Activated naive CD4-positive, alpha-beta T cell treated with anti-CD3 and anti-CD28 coated beads, Interleukin-2, amount 50 U/mL, for 16 hours (primary cell): Measurements from ENCODE around the gene NRAP.
"Not testable (repeated sequence)": the region's sequence is repeated elsewhere in the genome, so short reads cannot be mapped to it uniquely, and the experiment has no call there.

ENCODE experiments used
- DNase-seq: peaks from one replicate; pipeline ENCODE4 v3.0.0-alpha.2; 2020

The NRAP gene

GRCh38 chr10:113681533-113682470 is 18.0 kb upstream of the NRAP start:
- no peak for DNase-seq

- DNase-seq: peak; percentile 19
Measured at GRCh38 chr10:113680190-113681111, 16.6 kb upstream of the NRAP start.

- peak; percentile 82 for DNase-seq
Measured at GRCh38 chr10:113679463-113680189, 15.8 kb upstream of the NRAP start, which contains the start of gene CASP7. TSS of gene CASP7 (plus strand) at chr10:113679912. CDS start at chr10:113697494, 17,582 bp downstream.

DNA sequence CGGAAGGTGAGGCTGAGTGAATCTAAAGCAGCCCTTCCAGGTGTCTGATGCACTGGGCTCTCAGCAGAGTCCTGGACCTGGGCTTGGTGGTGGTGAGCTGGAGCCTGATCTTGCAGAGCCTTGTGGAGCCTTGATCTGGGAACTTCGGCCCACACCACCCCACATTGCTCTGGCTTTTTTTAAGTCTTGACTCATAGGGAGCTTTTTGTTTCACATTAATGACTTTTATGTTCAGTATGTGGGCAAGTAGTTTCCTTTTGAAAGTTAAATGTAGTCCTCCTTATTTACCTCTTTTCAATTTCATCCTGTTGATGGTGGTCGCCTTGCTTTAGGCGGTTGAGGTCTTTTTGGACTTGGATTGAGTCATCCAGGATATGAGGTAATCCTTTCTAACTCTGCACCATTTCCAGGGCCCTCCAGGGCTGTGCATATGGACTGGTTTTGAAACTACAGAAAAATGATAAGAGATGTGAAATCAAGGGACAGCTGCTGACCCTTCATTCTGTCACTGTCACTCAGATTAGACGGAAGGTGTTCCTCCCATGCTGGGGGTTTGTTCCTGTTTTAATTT is 2.9 kb upstream of the NRAP start:
- DNase-seq: no peak

DNA sequence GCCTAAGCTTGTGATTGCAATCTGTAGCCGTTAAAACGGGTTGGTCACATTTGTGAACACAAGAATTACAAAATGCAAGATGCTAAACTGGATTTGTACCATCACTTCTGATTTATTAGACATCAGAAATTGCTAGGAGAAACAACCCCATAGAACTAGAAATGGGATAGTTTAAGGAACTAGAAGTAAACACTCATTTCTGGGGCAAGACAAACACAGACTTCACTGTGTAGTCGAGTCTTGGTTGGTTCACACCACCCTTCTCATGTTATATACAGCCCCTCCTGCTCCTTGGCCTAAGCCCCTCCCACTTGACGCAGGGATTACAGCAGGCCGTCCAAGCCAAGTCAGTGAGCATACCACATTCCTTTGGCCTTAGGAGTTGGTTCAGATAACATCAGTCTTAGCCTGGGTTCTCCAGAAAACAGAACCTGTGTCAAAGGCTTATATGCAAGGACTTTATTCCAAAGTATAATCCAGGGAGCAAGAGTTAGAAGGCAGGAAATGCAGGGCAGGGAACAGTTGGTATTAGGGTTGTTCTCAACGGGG is 2.0 kb upstream of the NRAP start:
- DNase-seq: no peak

DNA sequence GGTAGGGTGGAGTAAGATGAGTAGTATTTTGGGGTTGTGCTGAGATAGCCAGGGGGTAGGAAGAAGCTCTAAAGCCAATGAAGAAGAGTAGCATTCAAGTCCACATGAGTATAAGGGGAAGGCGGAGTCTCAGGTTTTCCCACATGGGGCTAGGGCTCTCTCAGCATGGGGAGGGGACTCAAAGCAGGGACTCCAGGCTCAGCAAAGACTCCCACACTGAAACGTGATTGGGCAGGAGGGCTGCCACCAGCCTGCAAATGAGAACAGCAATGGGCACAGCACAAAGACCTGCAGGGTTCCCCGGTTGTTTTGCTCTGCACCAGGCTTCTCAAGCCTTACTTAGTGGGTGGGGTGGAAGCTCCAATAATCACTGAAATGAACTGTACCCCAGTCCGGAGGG is 1.5 kb upstream of the NRAP start:
- DNase-seq: no peak

DNA sequence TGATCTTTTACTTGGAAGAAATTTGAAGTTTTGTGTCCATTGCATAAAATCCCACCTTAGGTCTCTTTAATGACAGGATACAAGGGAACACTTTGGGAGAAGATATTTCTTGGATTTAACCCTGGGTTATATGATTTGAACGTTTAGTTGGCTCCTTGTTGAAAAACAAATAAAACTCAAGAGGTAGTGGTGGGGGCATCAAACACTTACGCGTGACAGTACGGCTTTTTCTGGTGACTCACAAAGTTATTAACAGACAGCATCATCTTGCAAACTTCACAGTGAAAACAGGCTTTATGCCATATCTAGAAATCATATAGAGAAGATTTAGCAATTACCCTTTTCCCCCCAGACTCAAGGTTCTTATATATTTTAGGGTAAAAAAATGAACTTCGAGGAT is 699 bp downstream of the NRAP start:
- no peak for DNase-seq

DNA sequence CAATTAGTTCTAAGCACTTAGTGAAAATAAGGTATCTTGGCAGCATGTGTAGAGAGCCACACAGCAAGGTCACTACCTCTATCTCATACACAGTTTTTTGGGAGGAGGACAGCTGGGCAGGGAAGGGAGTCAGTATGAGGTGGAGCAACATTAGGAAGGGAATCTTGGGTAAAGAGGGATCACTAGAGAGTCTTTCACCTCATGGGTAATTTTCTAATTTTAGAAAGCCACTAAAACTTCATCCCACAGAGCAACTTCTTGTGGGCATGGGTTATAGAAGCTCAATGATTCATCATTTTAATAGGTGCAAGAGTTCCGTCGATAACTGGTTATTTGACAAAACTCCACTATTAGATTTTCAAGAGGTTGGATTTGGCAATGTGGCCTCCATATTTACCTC is 2.5 kb downstream of the NRAP start:
- no peak for DNase-seq

- no peak for DNase-seq
Measured at GRCh38 chr10:113657544-113657943, 6.3 kb downstream of the NRAP start.

DNA sequence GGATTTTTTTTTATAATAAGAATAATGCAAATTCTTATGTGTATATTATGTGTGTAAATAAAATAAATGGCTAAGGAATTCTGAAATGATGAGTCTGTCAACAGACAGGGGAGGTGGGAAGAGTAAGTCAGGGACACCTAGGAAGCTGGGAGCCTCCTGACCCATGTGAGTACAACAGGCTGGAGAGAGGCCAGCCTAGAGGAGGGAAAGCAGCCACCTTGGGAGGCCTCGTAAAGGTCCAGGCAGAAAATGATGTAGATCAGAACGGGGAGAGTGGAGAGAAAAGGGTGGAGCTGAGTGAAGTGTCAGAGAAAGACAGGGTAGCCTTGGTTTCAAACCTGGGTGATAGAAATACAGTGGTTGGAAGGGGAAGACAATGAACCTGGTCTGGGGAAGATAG is 6.9 kb downstream of the NRAP start:
- no peak for DNase-seq

- not testable (repeated sequence) for DNase-seq
Measured at GRCh38 chr10:113652456-113652855, 11.4 kb downstream of the NRAP start.

- DNase-seq: no peak
Measured at GRCh38 chr10:113651898-113652297, 11.9 kb downstream of the NRAP start.

DNA sequence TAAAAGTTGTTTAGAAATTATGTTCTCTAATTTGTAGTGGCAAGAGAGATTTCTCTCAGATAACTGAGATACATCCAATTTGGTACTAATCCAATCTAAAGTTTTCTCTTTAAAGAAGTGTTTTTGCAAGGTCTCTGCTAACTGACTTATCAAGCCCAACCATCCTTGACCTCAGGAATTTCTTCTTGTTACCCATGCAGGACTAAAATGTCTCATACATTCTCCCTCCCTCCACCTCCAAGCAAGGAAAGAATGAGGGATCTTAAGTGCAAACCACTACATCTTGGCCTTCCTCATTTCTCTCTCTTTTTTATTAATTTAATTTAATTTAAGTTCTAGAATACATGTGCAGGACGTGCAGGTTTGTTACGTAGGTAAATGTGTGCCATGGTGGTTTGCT is 12.8 kb downstream of the NRAP start:
- no peak for DNase-seq

DNA sequence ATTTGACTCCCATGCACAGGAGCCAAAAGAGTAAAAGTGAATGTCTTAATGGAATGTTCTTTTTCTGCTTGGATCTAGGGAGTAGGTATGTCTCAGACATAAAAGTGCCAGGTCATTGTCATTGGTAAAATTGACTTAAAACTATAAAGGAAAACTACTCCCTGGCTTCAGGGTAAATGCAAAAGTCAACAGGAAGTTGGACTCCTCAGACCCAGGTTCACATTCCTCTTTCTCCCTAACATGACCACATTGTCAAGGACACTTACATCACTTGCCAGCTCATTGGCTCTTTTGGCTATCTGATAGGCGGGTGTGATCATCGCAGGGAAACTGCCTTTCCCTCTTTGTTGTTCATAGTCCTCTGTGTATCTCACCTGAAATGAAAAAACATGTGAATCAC is 13.7 kb downstream of the NRAP start:
- DNase-seq: no peak

GRCh38 chr10:113648478-113648877 is 15.4 kb downstream of the NRAP start:
- no peak for DNase-seq

DNA sequence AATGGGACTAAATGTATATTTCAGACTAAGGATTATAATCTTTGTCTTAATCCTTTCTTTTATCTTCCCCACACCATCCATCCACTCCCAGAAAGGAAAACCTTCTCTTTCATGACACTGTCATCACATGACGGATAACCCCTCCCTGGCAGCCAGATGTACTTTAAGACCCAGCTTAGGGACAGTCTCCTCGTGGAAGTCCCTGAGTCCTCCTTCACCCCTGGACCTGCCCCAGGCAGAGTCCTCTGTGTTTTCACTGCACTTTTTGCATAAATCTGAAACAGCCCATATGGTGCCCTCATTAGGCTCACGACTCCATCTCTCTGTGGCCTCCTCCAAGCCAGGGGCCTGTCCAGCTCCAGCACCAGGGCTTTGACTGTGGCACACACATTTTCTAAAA is 16.0 kb downstream of the NRAP start:
- no peak for DNase-seq

DNA sequence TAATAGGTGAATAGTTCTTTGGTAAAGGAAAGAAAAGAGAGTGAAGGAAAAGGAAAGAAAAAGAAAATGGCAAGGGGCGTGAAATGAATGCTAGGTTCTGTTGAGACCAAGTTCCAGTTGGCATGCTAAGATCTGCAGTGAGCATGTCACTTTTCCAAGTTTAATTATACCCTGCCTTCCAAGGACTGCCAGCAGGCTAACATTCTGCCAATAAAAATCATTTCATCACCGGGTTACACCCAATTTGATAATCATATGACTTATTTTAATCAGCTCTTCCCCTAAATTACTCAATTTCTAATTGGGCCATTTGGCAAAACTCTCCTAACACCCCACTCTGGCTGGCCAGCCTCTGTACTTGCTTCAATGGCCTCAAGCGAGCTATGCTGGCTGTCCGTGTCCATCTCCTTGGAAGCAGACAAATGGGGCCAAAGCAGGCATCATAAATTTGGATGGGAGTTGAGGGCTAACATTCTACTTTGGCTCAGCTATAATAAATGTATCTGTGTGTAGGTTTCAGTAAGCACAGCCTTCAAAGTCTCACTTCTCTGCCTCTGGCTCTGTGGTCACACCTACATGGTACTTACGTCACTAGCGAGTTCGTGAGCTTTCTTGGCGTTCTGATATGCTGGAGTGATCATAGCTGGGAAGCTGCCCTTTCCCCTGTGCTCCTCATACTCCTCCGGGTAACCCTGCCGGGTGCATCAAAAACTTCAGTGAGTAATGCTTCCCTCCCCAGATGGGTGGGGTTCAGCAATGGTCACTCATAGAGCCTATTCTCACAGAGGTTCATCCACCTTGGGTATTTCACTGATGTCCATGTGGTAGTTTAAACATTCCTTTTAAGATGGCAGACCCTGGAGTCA is 17.3 kb downstream of the NRAP start:
- DNase-seq: no peak

DNA sequence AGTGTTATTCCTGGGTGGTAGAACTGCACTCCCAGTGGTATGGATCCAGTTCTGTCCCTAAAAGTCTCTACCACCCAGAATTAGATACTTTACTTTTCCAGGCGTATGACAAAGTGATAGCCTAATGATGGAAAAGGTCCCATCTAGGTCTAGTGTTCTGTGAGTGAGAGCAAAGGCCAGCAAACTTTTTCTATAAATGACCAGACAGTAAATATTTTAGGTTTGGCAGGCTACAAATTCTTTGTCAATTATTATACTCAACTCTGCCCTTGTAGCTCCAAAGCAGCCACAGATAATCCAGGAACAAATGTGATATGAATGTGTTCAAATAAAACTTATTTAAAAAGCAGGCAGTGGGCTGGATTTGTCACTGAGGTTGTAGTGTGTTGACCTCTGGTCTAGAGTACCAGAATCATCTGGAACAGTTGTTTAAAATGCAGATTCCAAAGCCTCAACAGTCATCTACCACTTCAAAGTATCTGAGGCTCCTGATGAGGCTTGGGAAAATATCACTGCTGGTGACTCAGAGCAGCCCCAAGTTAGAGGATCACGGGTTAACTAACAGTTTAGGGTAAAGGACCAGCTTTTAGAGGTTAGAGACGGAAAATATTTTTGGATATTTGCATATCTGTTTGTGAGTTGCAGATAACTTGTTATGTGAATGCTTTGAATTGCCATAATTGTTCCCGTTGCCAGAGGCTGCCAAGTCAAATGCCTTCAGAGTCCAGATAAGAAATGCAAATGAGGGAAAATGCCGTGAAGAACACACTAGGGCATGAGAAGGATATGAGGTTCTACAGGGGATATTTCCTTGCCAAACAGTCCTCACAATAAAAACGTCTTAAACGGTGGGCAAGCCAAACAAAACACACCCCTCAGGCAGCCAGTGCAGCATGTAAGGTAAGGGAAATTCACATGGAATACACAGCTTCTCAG is 19.4 kb downstream of the NRAP start:
- DNase-seq: no peak

DNA sequence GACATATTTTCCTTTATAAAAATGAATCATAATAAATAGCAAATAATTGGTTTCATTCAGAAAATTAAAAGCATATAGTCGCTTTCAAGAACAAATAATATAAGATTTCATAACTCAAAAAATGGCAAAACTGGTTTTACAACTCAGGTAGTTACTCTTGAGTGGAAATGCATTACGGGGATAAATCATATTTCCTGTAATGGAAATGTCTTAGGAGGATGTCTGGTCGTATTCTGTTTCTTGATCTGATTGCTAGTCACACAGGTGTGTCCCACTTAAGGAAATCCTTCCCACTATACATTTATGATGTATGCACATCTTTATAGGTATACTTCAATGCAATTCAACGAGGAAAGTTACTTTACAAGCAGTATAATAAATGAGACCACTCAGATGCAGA is 20.7 kb downstream of the NRAP start:
- no peak for DNase-seq

- DNase-seq: no peak
Measured at GRCh38 chr10:113641702-113642101, 22.1 kb downstream of the NRAP start.
